ENCODE results near the gene UBE2U.

DNA sequence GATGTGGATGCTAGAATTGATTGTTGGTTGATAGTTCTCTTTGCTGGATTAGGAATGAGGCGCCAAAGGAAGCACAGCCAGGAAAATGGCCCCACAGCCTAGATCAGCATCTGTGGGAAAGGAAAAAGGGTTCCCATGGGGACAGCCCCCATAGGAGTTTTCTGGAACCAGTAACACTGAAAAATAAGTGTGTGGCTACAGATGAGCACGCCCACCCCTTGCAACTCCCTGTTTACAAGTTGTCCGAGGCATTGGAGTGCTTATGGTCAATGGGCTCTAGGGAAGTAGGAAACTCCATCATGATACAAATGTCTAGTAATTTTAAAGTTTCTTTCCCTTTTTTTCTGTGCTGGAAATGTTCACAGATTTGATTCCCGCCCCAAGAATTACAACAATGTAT lies 23.8 kb upstream of the UBE2U start:
- TF ChIP-seq CTCF (conservative IDR thresholded peaks at IDR 0.05; ENCODE audit: low read depth, low read length): no peak
- no peak for TF ChIP-seq MAZ (IDR thresholded peaks at IDR 0.05; ENCODE audit: borderline replicate concordance, low read depth, low read length)
